Endothelial cell of umbilical vein (primary cell): ENCODE results near the gene DMD. TPM values are rescaled to one million over a fixed set of nuclear protein-coding genes. Genes with fewer than 3 reads are reported as not detected.

ENCODE experiments used
- BruUV-seq: library from RNA; stranded (reverse); fragments of 400-500 nt; replicated peaks from 2 replicates; lab custom pipeline; 2021; lab: Mats Ljungman, UMichigan
- CTCF ChIA-PET: fragments of 300-600, 350-600 bp; sonication (Branson Sonifier 250); formaldehyde crosslinking; loops from one replicate; lab custom pipeline; 2021; ENCODE audit warnings: antibody characterized with exemption, inconsistent platforms; lab: Charles Lee
- POLR2A ChIA-PET: fragments of 300-600, 350-600 bp; sonication (Branson Sonifier 250); formaldehyde crosslinking; loops from one replicate; lab custom pipeline; 2021; ENCODE audit warnings: antibody characterized with exemption, inconsistent platforms; lab: Charles Lee
- DNase-seq: peaks from one replicate; pipeline ENCODE4 v3.0.0-alpha.2; 2011; ENCODE audit warnings: low read depth, low spot score
- FAIRE-seq: peaks from 2 replicates; lab custom pipeline; 2011; peaks lifted over from hg19 to GRCh38; lab: Jason Lieb, UNC
- H2AFZ ChIP-seq: 2 replicates; pipeline ENCODE4 v1.6.0; 2012; ENCODE audit warnings: low read depth, low read length, control low read depth, inconsistent platforms
- H3K27ac ChIP-seq: 2 replicates; pipeline ENCODE4 v1.5.1; 2011; ENCODE audit warnings: low read depth, mild to moderate bottlenecking, control low read depth, low read length, moderate library complexity; ENCODE audit not compliant: insufficient read depth
- H3K27me3 ChIP-seq, 2 experiments: 2 replicates each; pipeline versions ENCODE4 v1.6.0 to v1.6.1; 2011; ENCODE audit warnings: low read length in 2 of 2, mixed read lengths in 1 of 2; ENCODE audit not compliant: control insufficient read depth in 2 of 2, insufficient read depth in 2 of 2
- H3K36me3 ChIP-seq, 2 experiments: 2 replicates in 1 of 2; 3 replicates in 1 of 2; pipeline ENCODE4 v1.5.1; 2011; ENCODE audit warnings: low read length in 2 of 2, mild to moderate bottlenecking in 1 of 2, moderate library complexity in 1 of 2; ENCODE audit not compliant: control insufficient read depth in 2 of 2, insufficient read depth in 2 of 2; ENCODE audit errors: extremely low read depth in 1 of 2
- H3K4me1 ChIP-seq: 3 replicates; pipeline ENCODE4 v1.5.1; 2011; ENCODE audit warnings: mild to moderate bottlenecking, low read length; ENCODE audit not compliant: control insufficient read depth, insufficient read depth; ENCODE audit errors: extremely low read depth
- H3K4me2 ChIP-seq: 2 replicates; pipeline ENCODE4 v1.6.1; 2011; ENCODE audit warnings: low read length, control low read depth, mixed read lengths; ENCODE audit not compliant: insufficient read depth
- H3K4me3 ChIP-seq, 3 experiments: fragments of 200-600 bp in 1 of 3; sonication (generic), shearing (Covaris generic) in 1 of 3; replicated peaks in 1 of 3; 2 replicates each; pipeline ENCODE4 v1.5.1; 2011 to 2016; ENCODE audit warnings: control low read depth in 3 of 3, low read length in 3 of 3, mild to moderate bottlenecking in 2 of 3, inconsistent platforms in 1 of 3, low read depth in 1 of 3, moderate library complexity in 1 of 3; ENCODE audit not compliant: insufficient read depth in 1 of 3
- H3K79me2 ChIP-seq: 2 replicates; pipeline ENCODE4 v1.6.0; 2012; ENCODE audit warnings: low read length, inconsistent platforms; ENCODE audit not compliant: control insufficient read depth, insufficient read depth
- H3K9ac ChIP-seq: replicated peaks from 2 replicates; pipeline ENCODE3; 2011; ENCODE audit warnings: low read length, control low read depth; ENCODE audit not compliant: insufficient read depth; ENCODE audit errors: extremely low read depth
- H3K9me1 ChIP-seq: replicated peaks from 3 replicates; pipeline ENCODE4 v1.6.0; 2011; ENCODE audit warnings: mild to moderate bottlenecking, low read length; ENCODE audit not compliant: control insufficient read depth, insufficient read depth; ENCODE audit errors: extremely low read depth
- H3K9me3 ChIP-seq: replicated peaks from 2 replicates; pipeline ENCODE4 v1.5.1; 2012; ENCODE audit warnings: low read length, inconsistent platforms; ENCODE audit not compliant: control insufficient read depth, insufficient read depth
- H4K20me1 ChIP-seq: replicated peaks from 2 replicates; pipeline ENCODE3; 2011; ENCODE audit warnings: mild to moderate bottlenecking, low read length; ENCODE audit not compliant: control insufficient read depth, insufficient read depth; ENCODE audit errors: extremely low read depth
- CTCF ChIP-seq, 2 donors: IDR thresholded peaks; 1 replicate in 1 of 2; 2 replicates in 1 of 2; pipeline ENCODE4 v1.5.1; 2011; ENCODE audit warnings: low read length in 2 of 2, mild to moderate bottlenecking in 2 of 2, moderate library complexity in 2 of 2, control low read depth in 1 of 2, inconsistent platforms in 1 of 2, low read depth in 1 of 2; ENCODE audit not compliant: insufficient read depth in 1 of 2; ENCODE audit errors: extremely low read depth in 1 of 2
- EZH2 ChIP-seq: IDR thresholded peaks from 2 replicates; pipeline ENCODE4 v1.6.1; 2012; ENCODE audit warnings: borderline replicate concordance, low read depth, mild to moderate bottlenecking, moderate library complexity, low read length, inconsistent platforms; ENCODE audit not compliant: severe bottlenecking
- FOS ChIP-seq: IDR thresholded peaks from 2 replicates; pipeline ENCODE4 v1.6.1; 2011; ENCODE audit warnings: mild to moderate bottlenecking, low read length, moderate library complexity, borderline replicate concordance; ENCODE audit not compliant: insufficient read depth
- GATA2 ChIP-seq: IDR thresholded peaks from 2 replicates; pipeline ENCODE4 v1.7.0; 2011; ENCODE audit warnings: low read depth, mild to moderate bottlenecking, moderate library complexity, mixed read lengths, low read length; ENCODE audit not compliant: insufficient read length, insufficient read depth
- JUN ChIP-seq: IDR thresholded peaks from 2 replicates; pipeline ENCODE4 v1.6.1; 2011; ENCODE audit warnings: borderline replicate concordance, low read depth; ENCODE audit not compliant: insufficient read length, insufficient read depth
- MAX ChIP-seq: IDR thresholded peaks from 2 replicates; pipeline ENCODE4 v1.6.1; 2011; ENCODE audit not compliant: insufficient read depth, insufficient read length
- MYC ChIP-seq: IDR thresholded peaks from one replicate; pipeline ENCODE4 v1.6.1; 2011; ENCODE audit warnings: mild to moderate bottlenecking, low read depth, low read length
- POLR2A ChIP-seq: IDR thresholded peaks from 2 replicates; pipeline ENCODE4 v1.6.1; 2012; ENCODE audit warnings: low read depth, mild to moderate bottlenecking, control low read depth, low read length
- POLR2AphosphoS5 ChIP-seq: IDR thresholded peaks from 2 replicates; pipeline ENCODE4 v1.6.1; 2012; ENCODE audit warnings: low read depth, mild to moderate bottlenecking, control low read depth, low read length, moderate library complexity; ENCODE audit not compliant: insufficient read depth
- dilution Hi-C: fragments of 300-500 bp; cut with MboI; formaldehyde crosslinking; loops from one replicate; pipeline ENCODE4 v1.15.0; 2019; ENCODE audit warnings: low sequenced_read_pairs; ENCODE audit not compliant: extremely low pct_ligation_motif_present
- intact Hi-C: fragments of 100-400 bp; cut with micrococcal nuclease; formaldehyde crosslinking; loops from one replicate; pipeline ENCODE4 v1.10.0; 2022
- polyA plus RNA-seq, 4 experiments: library from polyadenylated mRNA; depleted of rRNA in 3 of 4; stranded (reverse) in 3 of 4; unstranded in 1 of 4; fragments of >200 nt; gene quantifications; 2 replicates each; pipeline versions ENCODE4 v1.2.1 to v1.2.3, GENCODE V29; 2011 to 2012; ENCODE audit warnings: missing spikeins in 1 of 4
- total RNA-seq: library from RNA; stranded (reverse); gene quantifications from 2 replicates; pipeline ENCODE4 v1.2.3, GENCODE V29; 2021

The DMD gene
- total and polyA plus RNA-seq, 2 donors (not counting 3 experiments of a cell fraction or from before 2014, with no cell fraction given) = 7.3 to 9.0 TPM

GRCh38 chrX:33178218-33178617 is 33.1 kb downstream of the DMD start:
- DNase-seq (no peak), FAIRE-seq (no peak)
- no peaks in the 10 kb centered on the region for H3K79me2 ChIP-seq
- no peak overlapping the region for H2AFZ ChIP-seq
- H3K27me3 ChIP-seq = no peaks in the 10 kb centered on the region
- intact Hi-C loops (no loop called here), dilution Hi-C loops (no loop called here)
- BruUV-seq = no TSS peak
- no peaks in the 10 kb centered on the region for H3K9me3 ChIP-seq
- H3K4me1 ChIP-seq = peaks cover 4% of the 10 kb centered on the region
- no peaks in the 10 kb centered on the region for H3K36me3 ChIP-seq
- ChIA-PET CTCF (no interaction called here), POLR2A (no interaction called here)
- no peak overlapping the region for H3K4me2 ChIP-seq
- H3K9ac ChIP-seq = no peak overlapping the region
- no peak overlapping the region for H3K27ac ChIP-seq
- no peaks in the 10 kb centered on the region for H4K20me1 ChIP-seq
- TF ChIP-seq FOS (no peak), MAX (no peak), GATA2 (no peak), MYC (no peak), EZH2 (no peak), POLR2A (no peak), POLR2AphosphoS5 (no peak), JUN (no peak), CTCF (IDR thresholded peaks at IDR 0.05; ENCODE audit: extremely low read depth in 1 of 2, insufficient read depth in 1 of 2, low read depth in 1 of 2, low read length in 2 of 2) (no peak)
- H3K4me3 ChIP-seq = no peak overlapping the region
- H3K9me1 ChIP-seq = no peaks in the 10 kb centered on the region
